Thoracic aorta (tissue), 2 donors: ENCODE data around the gene PDE8A. TPM values are rescaled to one million over a fixed set of nuclear protein-coding genes. Genes with fewer than 3 reads are reported as not detected.

ENCODE experiments used
- ATAC-seq: fragments of 150-250 bp; one replicate; pipeline ENCODE4 v1.8.0; 2017; ENCODE audit warnings: low read depth; ENCODE audit not compliant: insufficient number of reproducible peaks, low FRiP score
- DNase-seq: peaks from one replicate; pipeline ENCODE4 v3.0.0-alpha.2; 2020; ENCODE audit warnings: low spot score
- H3K27ac ChIP-seq, 2 donors: fragments of 200-600 bp; sonication (generic); 1 replicate in 1 of 2; 2 replicates in 1 of 2; pipeline ENCODE4 v1.5.1; 2016; ENCODE audit warnings: mild to moderate bottlenecking in 2 of 2, moderate library complexity in 2 of 2
- H3K27me3 ChIP-seq: fragments of 200-600 bp; sonication (generic); replicated peaks from 2 replicates; pipeline ENCODE4 v1.6.0; 2016; ENCODE audit warnings: mild to moderate bottlenecking; ENCODE audit not compliant: insufficient read depth
- H3K36me3 ChIP-seq: fragments of 200-600 bp; sonication (generic); one replicate; pipeline ENCODE4 v1.5.1; 2016
- H3K4me1 ChIP-seq, 2 donors: fragments of 200-600 bp; sonication (generic); 1 replicate in 1 of 2; 2 replicates in 1 of 2; pipeline versions ENCODE4 v1.5.1 to v1.6.0; 2016; ENCODE audit warnings: low read depth in 2 of 2, mild to moderate bottlenecking in 1 of 2; ENCODE audit not compliant: control insufficient read depth in 1 of 2
- H3K4me3 ChIP-seq: fragments of 200-600 bp; sonication (generic); 2 replicates; pipeline ENCODE4 v1.5.1; 2016; ENCODE audit warnings: mild to moderate bottlenecking
- H3K9me3 ChIP-seq: fragments of 200-600 bp; sonication (generic); 2 replicates; pipeline ENCODE4 v1.5.1; 2016
- total RNA-seq, 2 donors: library from RNA; depleted of rRNA; stranded (reverse); fragments of >200 nt; gene quantifications; one replicate each; pipeline versions ENCODE4 v1.1.0 to v1.2.3, GENCODE V29; 2016
- TF ChIP-seq, protein P1 (sequence below): fragments of 200-600 bp; sonication (generic); IDR thresholded peaks from one replicate; pipeline ENCODE4 v1.5.1; 2019; ENCODE audit warnings: antibody characterized with exemption

Gene PDE8A
- total RNA-seq, 2 donors from 2014 or later, result 35.1 to 43.7 TPM

DNA sequence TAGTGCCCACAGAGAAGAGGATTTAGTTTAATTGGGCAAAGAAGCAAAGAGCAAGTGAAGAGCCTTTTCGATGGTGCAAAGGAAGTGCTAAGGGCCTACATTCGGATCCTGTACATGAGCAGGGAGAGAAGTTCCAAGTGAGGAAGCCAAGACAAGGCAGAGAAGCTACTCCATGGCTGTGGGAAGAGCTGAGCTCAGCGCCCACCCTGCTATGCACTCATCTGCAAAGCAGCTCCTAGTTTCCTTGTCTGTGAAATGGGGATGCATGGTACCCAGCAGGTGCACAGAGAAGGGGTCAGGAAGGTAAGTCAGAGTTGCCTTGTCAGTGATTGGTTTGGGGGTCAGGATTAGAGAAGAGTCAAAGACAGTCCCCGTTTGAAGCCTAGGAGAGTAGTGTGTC, 126.5 kb downstream of the PDE8A start:
- H3K27me3 ChIP-seq, result no peaks in the 10 kb centered on the region
- H3K4me1 ChIP-seq, result no peaks in the 10 kb centered on the region
- DNase-seq (no peak), ATAC-seq (no peak)
- H3K9me3 ChIP-seq, result no peaks in the 10 kb centered on the region
- H3K27ac ChIP-seq, result no peak overlapping the region
- H3K36me3 ChIP-seq, result peaks cover 7% of the 10 kb centered on the region
- TF ChIP-seq, protein P1, sequence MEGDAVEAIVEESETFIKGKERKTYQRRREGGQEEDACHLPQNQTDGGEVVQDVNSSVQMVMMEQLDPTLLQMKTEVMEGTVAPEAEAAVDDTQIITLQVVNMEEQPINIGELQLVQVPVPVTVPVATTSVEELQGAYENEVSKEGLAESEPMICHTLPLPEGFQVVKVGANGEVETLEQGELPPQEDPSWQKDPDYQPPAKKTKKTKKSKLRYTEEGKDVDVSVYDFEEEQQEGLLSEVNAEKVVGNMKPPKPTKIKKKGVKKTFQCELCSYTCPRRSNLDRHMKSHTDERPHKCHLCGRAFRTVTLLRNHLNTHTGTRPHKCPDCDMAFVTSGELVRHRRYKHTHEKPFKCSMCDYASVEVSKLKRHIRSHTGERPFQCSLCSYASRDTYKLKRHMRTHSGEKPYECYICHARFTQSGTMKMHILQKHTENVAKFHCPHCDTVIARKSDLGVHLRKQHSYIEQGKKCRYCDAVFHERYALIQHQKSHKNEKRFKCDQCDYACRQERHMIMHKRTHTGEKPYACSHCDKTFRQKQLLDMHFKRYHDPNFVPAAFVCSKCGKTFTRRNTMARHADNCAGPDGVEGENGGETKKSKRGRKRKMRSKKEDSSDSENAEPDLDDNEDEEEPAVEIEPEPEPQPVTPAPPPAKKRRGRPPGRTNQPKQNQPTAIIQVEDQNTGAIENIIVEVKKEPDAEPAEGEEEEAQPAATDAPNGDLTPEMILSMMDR, result no peak
- H3K4me3 ChIP-seq, result no peak overlapping the region

GRCh38 chr15:85109333-85109732, 127.7 kb downstream of the PDE8A start:
- H3K4me1 ChIP-seq, result no peaks in the 10 kb centered on the region
- TF ChIP-seq, protein P1, result no peak
- H3K4me3 ChIP-seq, result no peak overlapping the region
- no peak overlapping the region for H3K27ac ChIP-seq
- no peaks in the 10 kb centered on the region for H3K9me3 ChIP-seq
- DNase-seq (no peak), ATAC-seq (no peak)
- H3K36me3 ChIP-seq, result peaks cover 10% of the 10 kb centered on the region
- H3K27me3 ChIP-seq, result no peaks in the 10 kb centered on the region

GRCh38 chr15:85112997-85113396, 131.3 kb downstream of the PDE8A start:
- ATAC-seq (no peak), DNase-seq (no peak)
- Histone ChIP-seq H3K36me3 (peaks cover 19% of the 10 kb centered on the region), H3K27ac (no peak overlapping the region), H3K4me1 (no peaks in the 10 kb centered on the region), H3K4me3 (no peak overlapping the region), H3K9me3 (no peaks in the 10 kb centered on the region), H3K27me3 (no peaks in the 10 kb centered on the region)
- TF ChIP-seq, protein P1, result no peak

DNA sequence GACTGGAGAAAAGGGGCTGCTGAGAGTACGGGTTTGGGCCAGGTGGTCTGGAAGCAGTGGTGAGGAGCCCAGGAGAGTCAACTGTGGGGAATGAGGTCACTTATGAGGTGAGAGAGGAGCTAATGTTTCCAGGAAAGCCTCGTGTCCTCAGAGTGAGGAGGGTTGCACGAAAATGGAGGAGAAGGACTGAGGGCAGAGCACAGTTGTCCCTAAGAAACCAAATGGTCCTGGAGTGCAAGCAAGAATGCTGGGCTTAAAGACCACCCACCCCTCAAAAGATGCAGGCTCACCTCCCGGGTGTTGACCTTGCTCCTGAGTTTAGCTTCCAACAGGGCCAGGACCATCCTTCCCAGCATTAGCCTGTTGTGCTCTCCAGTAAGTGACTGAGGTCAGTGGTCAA, 133.2 kb downstream of the PDE8A start:
- Histone ChIP-seq H3K4me3 (no peak overlapping the region), H3K4me1 (no peaks in the 10 kb centered on the region), H3K9me3 (no peaks in the 10 kb centered on the region), H3K27me3 (no peaks in the 10 kb centered on the region), H3K36me3 (peaks cover 14% of the 10 kb centered on the region), H3K27ac (no peak overlapping the region)
- DNase-seq (no peak), ATAC-seq (no peak)
- TF ChIP-seq, protein P1, result no peak

DNA sequence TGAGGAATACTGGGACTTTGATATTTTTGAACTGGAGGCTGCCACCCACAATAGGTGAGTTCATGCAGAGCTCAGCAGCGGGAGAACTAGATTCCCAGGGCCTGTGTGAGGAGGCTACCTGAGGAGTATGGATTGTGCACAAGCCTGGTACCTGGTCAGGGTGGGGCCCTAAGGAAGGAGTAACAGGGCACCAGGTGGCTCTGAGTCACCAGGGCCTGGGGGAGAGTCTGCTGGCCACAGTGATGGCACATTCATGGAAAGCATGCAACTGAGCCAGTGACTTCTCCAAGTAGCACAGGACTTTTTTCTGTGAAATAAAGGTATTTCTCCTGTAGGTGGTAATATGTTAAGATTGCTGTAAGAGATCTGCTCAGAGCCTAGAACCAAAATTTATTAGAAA, 134.4 kb downstream of the PDE8A start:
- Histone ChIP-seq H3K36me3 (peaks cover 19% of the 10 kb centered on the region), H3K9me3 (no peaks in the 10 kb centered on the region), H3K27ac (no peak overlapping the region), H3K4me1 (no peaks in the 10 kb centered on the region), H3K27me3 (no peaks in the 10 kb centered on the region), H3K4me3 (no peak overlapping the region)
- no peak for DNase-seq
- no peak for ATAC-seq
- TF ChIP-seq, protein P1, result no peak
